ENCODE data around the gene PDIA2.

GRCh38 chr16:259226-259625 lies 23.7 kb upstream of the PDIA2 start:
- TF ChIP-seq POLR2A (IDR thresholded peaks at IDR 0.05) (no peak), CTCF (IDR thresholded peaks at IDR 0.05) (peak in 1 of 4 experiments; percentile 3), EP300 (IDR thresholded peaks at IDR 0.05) (no peak), POLR2AphosphoS5 (IDR thresholded peaks at IDR 0.05) (no peak)
